Head of caudate nucleus (tissue), 42 donors: Measurements from ENCODE around the gene SDHAF1.

Source experiments
- DNase-seq, 42 donors: peaks; one replicate each; pipeline versions ENCODE4 v3.0.0 to v3.0.0-alpha.2; 2020 to 2021; ENCODE audit warnings: mixed read lengths in 7 of 42
- intact Hi-C: fragments of 100-400 bp; cut with DNase I; formaldehyde crosslinking; loops from one replicate; pipeline ENCODE4 v1.15.0; 2022

Gene SDHAF1

GRCh38 chr19:35983177-35983576 lies 11.8 kb upstream of the SDHAF1 start:
- intact Hi-C loops: no loop called here
- DNase-seq: no peak

GRCh38 chr19:35986111-35986510 lies 8.9 kb upstream of the SDHAF1 start:
- no peak for DNase-seq
- intact Hi-C loops: no loop called here

- DNase-seq: peak; percentile 26 to 77 (median 55)
- intact Hi-C loops: no loop called here
Observed at GRCh38 chr19:35986664-35987570, 8.1 kb upstream of the SDHAF1 start.

GRCh38 chr19:35987571-35987896 lies 7.5 kb upstream of the SDHAF1 start:
- intact Hi-C loops: no loop called here

GRCh38 chr19:35988824-35989223 lies 6.2 kb upstream of the SDHAF1 start:
- no peak for DNase-seq
- intact Hi-C loops: no loop called here

More at GRCh38 chr19:35987571-35987896, 7.5 kb upstream of the SDHAF1 start:
- DNase-seq: no peak

GRCh38 chr19:35990156-35990555 lies 4.8 kb upstream of the SDHAF1 start:
- DNase-seq: no peak
- intact Hi-C loops: loop anchor here (10.0 kb wide), 1 partner anchor 65 kb away; the partner anchor contains the start of genes THAP8 and WDR62

GRCh38 chr19:35990771-35991730 lies 3.9 kb upstream of the SDHAF1 start:
- intact Hi-C loops: loop anchor here (10.0 kb wide), 1 partner anchor 64 kb away; the partner anchor contains the start of genes THAP8 and WDR62
- DNase-seq: no peak

- DNase-seq: no peak
- intact Hi-C loops: loop anchor here (10.0 kb wide), 1 partner anchor 63 kb away; the partner anchor contains the start of genes THAP8 and WDR62
Observed at GRCh38 chr19:35991731-35992450, 3.1 kb upstream of the SDHAF1 start.

GRCh38 chr19:35992907-35993765 lies 1.9 kb upstream of the SDHAF1 start:
- intact Hi-C loops: loop anchor here (10.0 kb wide), 1 partner anchor 62 kb away; the partner anchor contains the start of genes THAP8 and WDR62
- no peak for DNase-seq

- intact Hi-C loops: loop anchor here (10.0 kb wide), 1 partner anchor 61 kb away; the partner anchor contains the start of genes THAP8 and WDR62
- DNase-seq: peak in 35 of 42 donors; percentile 16 to 77 (median 40)
Observed at GRCh38 chr19:35993923-35994598, 927 bp upstream of the SDHAF1 start.

GRCh38 chr19:35996777-35997176 lies 1.8 kb downstream of the SDHAF1 start:
- DNase-seq: no peak
- intact Hi-C loops: loop anchor here (10.0 kb wide), 1 partner anchor 58 kb away; the partner anchor contains the start of genes THAP8 and WDR62

GRCh38 chr19:36001605-36002004 lies 6.6 kb downstream of the SDHAF1 start:
- DNase-seq: no peak
- intact Hi-C loops: no loop called here

- intact Hi-C loops: no loop called here
- no peak for DNase-seq
Observed at GRCh38 chr19:36003284-36003683, 8.3 kb downstream of the SDHAF1 start.

- intact Hi-C loops: no loop called here
- no peak for DNase-seq
Observed at GRCh38 chr19:36006955-36007354, 12.0 kb downstream of the SDHAF1 start.

- no peak for DNase-seq
- intact Hi-C loops: no loop called here
Observed at GRCh38 chr19:36008336-36008978, 13.5 kb downstream of the SDHAF1 start, which contains the start of gene SYNE4. Gene SYNE4 (minus strand): TSS chr19:36008813. CDS start chr19:36008681, 132 bp downstream.

- peak in 38 of 42 donors; percentile 27 to 80 (median 62) for DNase-seq
- intact Hi-C loops: no loop called here
Observed at GRCh38 chr19:36009220-36009619, 14.2 kb downstream of the SDHAF1 start.
